HepG2 (cell line): Measurements from ENCODE around the gene STARD13. TPM values are rescaled to one million over a fixed set of nuclear protein-coding genes. Genes with fewer than 3 reads are reported as not detected.
A peak's percentile ranks its signal among the peaks of the same experiment; 100 is the strongest.

ENCODE experiments used
- ATAD3A ChIP-seq: sonication (generic); formaldehyde crosslinking; IDR thresholded peaks from 2 replicates; pipeline ENCODE4 v1.4.0; 2020; ENCODE audit warnings: missing genetic modification reagents
- ESRRA ChIP-seq: sonication (generic); formaldehyde crosslinking; IDR thresholded peaks from 2 replicates; pipeline ENCODE4 v1.5.1; 2020; ENCODE audit warnings: mild to moderate bottlenecking, low read depth, missing genetic modification reagents
- IRF2 ChIP-seq: IDR thresholded peaks from 2 replicates; pipeline ENCODE4 v1.6.1; 2018; ENCODE audit warnings: missing genetic modification reagents, missing compliant biosample characterization
- NCOA2 ChIP-seq: sonication (generic); formaldehyde crosslinking; IDR thresholded peaks from 2 replicates; pipeline ENCODE4 v1.8.0; 2022; ENCODE audit warnings: inconsistent platforms
- NFIC ChIP-seq: IDR thresholded peaks from 2 replicates; pipeline ENCODE4 v1.6.1; 2012; ENCODE audit warnings: mild to moderate bottlenecking, low read length, inconsistent platforms
- RFX3 ChIP-seq: IDR thresholded peaks from 2 replicates; pipeline ENCODE4 v1.6.1; 2016; ENCODE audit warnings: missing biosample characterization, missing genetic modification reagents
- SALL2 ChIP-seq: sonication (generic); formaldehyde crosslinking; IDR thresholded peaks from 2 replicates; pipeline ENCODE4 v1.8.1; 2023; ENCODE audit warnings: mild to moderate bottlenecking, missing genetic modification reagents, inconsistent platforms
- SKIL ChIP-seq: sonication (generic); formaldehyde crosslinking; IDR thresholded peaks from 2 replicates; pipeline ENCODE4 v1.8.0; 2022; ENCODE audit warnings: missing genetic modification reagents, mild to moderate bottlenecking, moderate library complexity, borderline replicate concordance
- SP1 ChIP-seq, 2 experiments: fragments of 450-650 bp in 1 of 2; sonication (generic) in 1 of 2; formaldehyde crosslinking in 1 of 2; IDR thresholded peaks; 2 replicates each; pipeline versions ENCODE4 v1.4.0 to v1.6.1; 2016 to 2020; ENCODE audit warnings: missing genetic modification reagents in 1 of 2
- TAF1 ChIP-seq: sonication (generic); formaldehyde crosslinking; IDR thresholded peaks from 2 replicates; pipeline ENCODE4 v1.4.0; 2020; ENCODE audit warnings: missing genetic modification reagents
- ZBTB1 ChIP-seq: sonication (generic); formaldehyde crosslinking; IDR thresholded peaks from 2 replicates; pipeline ENCODE4 v1.4.0; 2020; ENCODE audit warnings: missing genetic modification reagents, borderline replicate concordance
- ZNF550 ChIP-seq: sonication (generic); formaldehyde crosslinking; IDR thresholded peaks from 2 replicates; pipeline ENCODE4 v1.4.0; 2020; ENCODE audit warnings: mild to moderate bottlenecking, missing genetic modification reagents, borderline replicate concordance
- ZNF652 ChIP-seq: IDR thresholded peaks from 2 replicates; pipeline ENCODE4 v1.6.1; 2016; ENCODE audit warnings: low read depth, borderline replicate concordance
- polyA plus RNA-seq, 8 experiments: library from polyadenylated mRNA; depleted of rRNA in 3 of 8; stranded (reverse) in 7 of 8; unstranded in 1 of 8; fragments of >200 nt; fragmentation: Illumina TruSeq in 4 of 8; extraction: Trizol in 4 of 8; gene quantifications; 2 replicates each; pipeline versions ENCODE4 v1.2.1 to v1.2.3, GENCODE V29; 2011 to 2016; ENCODE audit warnings: low read depth in 4 of 8, missing spikeins in 1 of 8, mixed read lengths in 1 of 8; ENCODE audit not compliant: insufficient read depth in 1 of 8
- total RNA-seq, 5 experiments: library from RNA; depleted of rRNA; stranded (reverse); fragments of >200 nt; fragmentation: Illumina TruSeq; extraction: Trizol; gene quantifications; 2 replicates each; pipeline ENCODE4 v1.2.3, GENCODE V29; 2016; ENCODE audit warnings: low read depth in 1 of 5
- TF ChIP-seq, protein P1 (sequence below): sonication (generic); formaldehyde crosslinking; IDR thresholded peaks from 2 replicates; pipeline ENCODE4 v1.5.1; 2020; ENCODE audit warnings: missing genetic modification reagents, mild to moderate bottlenecking, borderline replicate concordance
- TF ChIP-seq, protein P2 (sequence below): sonication (generic); formaldehyde crosslinking; IDR thresholded peaks from 2 replicates; pipeline ENCODE4 v1.4.0; 2020; ENCODE audit warnings: missing genetic modification reagents
- TF ChIP-seq, protein P3 (sequence below): sonication (generic); formaldehyde crosslinking; IDR thresholded peaks from 2 replicates; pipeline ENCODE4 v1.8.1; 2023; ENCODE audit warnings: missing genetic modification reagents, mild to moderate bottlenecking, borderline replicate concordance
- TF ChIP-seq, protein P4 (sequence below): sonication (generic); formaldehyde crosslinking; IDR thresholded peaks from 2 replicates; pipeline ENCODE4 v1.4.0; 2020; ENCODE audit warnings: missing genetic modification reagents
- TF ChIP-seq, protein P5 (sequence below): sonication (generic); formaldehyde crosslinking; IDR thresholded peaks from 2 replicates; pipeline ENCODE4 v1.5.1; 2020; ENCODE audit warnings: missing genetic modification reagents, mild to moderate bottlenecking, borderline replicate concordance

Gene STARD13
- total and polyA plus RNA-seq, 2 of the 13 experiments (the other 11 are each of a cell fraction or from before 2014, with no cell fraction given), result 12.8 to 14.3 TPM

GRCh38 chr13:33168321-33168960 lies 117.1 kb downstream of the STARD13 start (continued):
- TF ChIP-seq, protein P1, sequence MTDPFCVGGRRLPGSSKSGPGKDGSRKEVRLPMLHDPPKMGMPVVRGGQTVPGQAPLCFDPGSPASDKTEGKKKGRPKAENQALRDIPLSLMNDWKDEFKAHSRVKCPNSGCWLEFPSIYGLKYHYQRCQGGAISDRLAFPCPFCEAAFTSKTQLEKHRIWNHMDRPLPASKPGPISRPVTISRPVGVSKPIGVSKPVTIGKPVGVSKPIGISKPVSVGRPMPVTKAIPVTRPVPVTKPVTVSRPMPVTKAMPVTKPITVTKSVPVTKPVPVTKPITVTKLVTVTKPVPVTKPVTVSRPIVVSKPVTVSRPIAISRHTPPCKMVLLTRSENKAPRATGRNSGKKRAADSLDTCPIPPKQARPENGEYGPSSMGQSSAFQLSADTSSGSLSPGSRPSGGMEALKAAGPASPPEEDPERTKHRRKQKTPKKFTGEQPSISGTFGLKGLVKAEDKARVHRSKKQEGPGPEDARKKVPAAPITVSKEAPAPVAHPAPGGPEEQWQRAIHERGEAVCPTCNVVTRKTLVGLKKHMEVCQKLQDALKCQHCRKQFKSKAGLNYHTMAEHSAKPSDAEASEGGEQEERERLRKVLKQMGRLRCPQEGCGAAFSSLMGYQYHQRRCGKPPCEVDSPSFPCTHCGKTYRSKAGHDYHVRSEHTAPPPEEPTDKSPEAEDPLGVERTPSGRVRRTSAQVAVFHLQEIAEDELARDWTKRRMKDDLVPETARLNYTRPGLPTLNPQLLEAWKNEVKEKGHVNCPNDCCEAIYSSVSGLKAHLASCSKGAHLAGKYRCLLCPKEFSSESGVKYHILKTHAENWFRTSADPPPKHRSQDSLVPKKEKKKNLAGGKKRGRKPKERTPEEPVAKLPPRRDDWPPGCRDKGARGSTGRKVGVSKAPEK (CRISPR knock-in tag), result 0 out of 2 replicates have a peak, but pooled peaks have one; percentile 74
- TF ChIP-seq RFX3 (CRISPR knock-in tag) (no peak), TAF1 (CRISPR knock-in tag) (no peak), ZNF652 (CRISPR knock-in tag) (no peak), ATAD3A (CRISPR knock-in tag) (no peak), ZNF550 (CRISPR knock-in tag) (no peak), SALL2 (CRISPR knock-in tag) (no peak), NCOA2 (CRISPR knock-in tag) (peak; percentile 91), ZBTB1 (CRISPR knock-in tag) (no peak), SP1 (IDR thresholded peaks at IDR 0.05) (no peak), SP1 (CRISPR knock-in tag; IDR thresholded peaks at IDR 0.05) (no peak), SKIL (CRISPR knock-in tag) (0 out of 2 replicates have a peak, but pooled peaks have one; percentile 46), ESRRA (peak; percentile 85), IRF2 (CRISPR knock-in tag) (0 out of 2 replicates have a peak, but pooled peaks have one; percentile 46), NFIC (peak; percentile 71; the same call in 1 of the 2 replicates)
- TF ChIP-seq, protein P2, sequence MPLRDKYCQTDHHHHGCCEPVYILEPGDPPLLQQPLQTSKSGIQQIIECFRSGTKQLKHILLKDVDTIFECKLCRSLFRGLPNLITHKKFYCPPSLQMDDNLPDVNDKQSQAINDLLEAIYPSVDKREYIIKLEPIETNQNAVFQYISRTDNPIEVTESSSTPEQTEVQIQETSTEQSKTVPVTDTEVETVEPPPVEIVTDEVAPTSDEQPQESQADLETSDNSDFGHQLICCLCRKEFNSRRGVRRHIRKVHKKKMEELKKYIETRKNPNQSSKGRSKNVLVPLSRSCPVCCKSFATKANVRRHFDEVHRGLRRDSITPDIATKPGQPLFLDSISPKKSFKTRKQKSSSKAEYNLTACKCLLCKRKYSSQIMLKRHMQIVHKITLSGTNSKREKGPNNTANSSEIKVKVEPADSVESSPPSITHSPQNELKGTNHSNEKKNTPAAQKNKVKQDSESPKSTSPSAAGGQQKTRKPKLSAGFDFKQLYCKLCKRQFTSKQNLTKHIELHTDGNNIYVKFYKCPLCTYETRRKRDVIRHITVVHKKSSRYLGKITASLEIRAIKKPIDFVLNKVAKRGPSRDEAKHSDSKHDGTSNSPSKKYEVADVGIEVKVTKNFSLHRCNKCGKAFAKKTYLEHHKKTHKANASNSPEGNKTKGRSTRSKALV, result no peak
- TF ChIP-seq, protein P3, sequence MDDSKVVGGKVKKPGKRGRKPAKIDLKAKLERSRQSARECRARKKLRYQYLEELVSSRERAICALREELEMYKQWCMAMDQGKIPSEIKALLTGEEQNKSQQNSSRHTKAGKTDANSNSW (CRISPR knock-in tag), result no peak
- TF ChIP-seq, protein P4, sequence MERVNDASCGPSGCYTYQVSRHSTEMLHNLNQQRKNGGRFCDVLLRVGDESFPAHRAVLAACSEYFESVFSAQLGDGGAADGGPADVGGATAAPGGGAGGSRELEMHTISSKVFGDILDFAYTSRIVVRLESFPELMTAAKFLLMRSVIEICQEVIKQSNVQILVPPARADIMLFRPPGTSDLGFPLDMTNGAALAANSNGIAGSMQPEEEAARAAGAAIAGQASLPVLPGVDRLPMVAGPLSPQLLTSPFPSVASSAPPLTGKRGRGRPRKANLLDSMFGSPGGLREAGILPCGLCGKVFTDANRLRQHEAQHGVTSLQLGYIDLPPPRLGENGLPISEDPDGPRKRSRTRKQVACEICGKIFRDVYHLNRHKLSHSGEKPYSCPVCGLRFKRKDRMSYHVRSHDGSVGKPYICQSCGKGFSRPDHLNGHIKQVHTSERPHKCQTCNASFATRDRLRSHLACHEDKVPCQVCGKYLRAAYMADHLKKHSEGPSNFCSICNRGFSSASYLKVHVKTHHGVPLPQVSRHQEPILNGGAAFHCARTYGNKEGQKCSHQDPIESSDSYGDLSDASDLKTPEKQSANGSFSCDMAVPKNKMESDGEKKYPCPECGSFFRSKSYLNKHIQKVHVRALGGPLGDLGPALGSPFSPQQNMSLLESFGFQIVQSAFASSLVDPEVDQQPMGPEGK (CRISPR knock-in tag), result 0 out of 2 replicates have a peak, but pooled peaks have one; percentile 28
- TF ChIP-seq, protein P5, sequence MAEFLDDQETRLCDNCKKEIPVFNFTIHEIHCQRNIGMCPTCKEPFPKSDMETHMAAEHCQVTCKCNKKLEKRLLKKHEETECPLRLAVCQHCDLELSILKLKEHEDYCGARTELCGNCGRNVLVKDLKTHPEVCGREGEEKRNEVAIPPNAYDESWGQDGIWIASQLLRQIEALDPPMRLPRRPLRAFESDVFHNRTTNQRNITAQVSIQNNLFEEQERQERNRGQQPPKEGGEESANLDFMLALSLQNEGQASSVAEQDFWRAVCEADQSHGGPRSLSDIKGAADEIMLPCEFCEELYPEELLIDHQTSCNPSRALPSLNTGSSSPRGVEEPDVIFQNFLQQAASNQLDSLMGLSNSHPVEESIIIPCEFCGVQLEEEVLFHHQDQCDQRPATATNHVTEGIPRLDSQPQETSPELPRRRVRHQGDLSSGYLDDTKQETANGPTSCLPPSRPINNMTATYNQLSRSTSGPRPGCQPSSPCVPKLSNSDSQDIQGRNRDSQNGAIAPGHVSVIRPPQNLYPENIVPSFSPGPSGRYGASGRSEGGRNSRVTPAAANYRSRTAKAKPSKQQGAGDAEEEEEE (CRISPR knock-in tag), result no peak
